Brain microvascular endothelial cell (primary cell): ENCODE data around the gene SLC24A3.
A peak's percentile ranks its signal among the peaks of the same experiment; 100 is the strongest.

Experiments used
- DNase-seq: peaks from one replicate; pipeline ENCODE4 v3.0.0-alpha.2; 2020
- H3K27ac ChIP-seq: fragments of 250-450 bp; sonication (Bioruptor Pico); 2 replicates; pipeline ENCODE4 v1.5.1; 2020; ENCODE audit warnings: mild to moderate bottlenecking, moderate library complexity
- H3K27me3 ChIP-seq: fragments of 250-450 bp; sonication (Bioruptor Pico); replicated peaks from 2 replicates; pipeline ENCODE4 v1.5.1; 2020; ENCODE audit warnings: mild to moderate bottlenecking
- H3K36me3 ChIP-seq: fragments of 250-450 bp; sonication (Bioruptor Pico); replicated peaks from 2 replicates; pipeline ENCODE4 v1.5.1; 2020; ENCODE audit warnings: mild to moderate bottlenecking
- H3K4me3 ChIP-seq: 2 replicates; pipeline ENCODE4 v1.5.1; 2011; ENCODE audit warnings: low read depth, mild to moderate bottlenecking, control low read depth, low read length, moderate library complexity
- in situ Hi-C: cut with HindIII; loops from 2 replicates; pipeline ENCODE4 v1.10.0; 2017; ENCODE audit warnings: low sequenced_read_pairs, low pct_ligation_motif_present
- TF ChIP-seq, protein P1 (sequence below): IDR thresholded peaks from 2 replicates; pipeline ENCODE4 v1.5.1; 2011; ENCODE audit warnings: low read depth, mild to moderate bottlenecking, moderate library complexity, low read length, control low read depth, inconsistent platforms; ENCODE audit errors: missing control alignments

Gene SLC24A3

GRCh38 chr20:19577692-19578091 is 365.2 kb downstream of the SLC24A3 start:
- Histone ChIP-seq H3K4me3 (no peak overlapping the region), H3K27ac (no peak overlapping the region), H3K27me3 (no peaks in the 10 kb centered on the region), H3K36me3 (no peaks in the 10 kb centered on the region)
- in situ Hi-C loops, result no loop called here
- TF ChIP-seq, protein P1, sequence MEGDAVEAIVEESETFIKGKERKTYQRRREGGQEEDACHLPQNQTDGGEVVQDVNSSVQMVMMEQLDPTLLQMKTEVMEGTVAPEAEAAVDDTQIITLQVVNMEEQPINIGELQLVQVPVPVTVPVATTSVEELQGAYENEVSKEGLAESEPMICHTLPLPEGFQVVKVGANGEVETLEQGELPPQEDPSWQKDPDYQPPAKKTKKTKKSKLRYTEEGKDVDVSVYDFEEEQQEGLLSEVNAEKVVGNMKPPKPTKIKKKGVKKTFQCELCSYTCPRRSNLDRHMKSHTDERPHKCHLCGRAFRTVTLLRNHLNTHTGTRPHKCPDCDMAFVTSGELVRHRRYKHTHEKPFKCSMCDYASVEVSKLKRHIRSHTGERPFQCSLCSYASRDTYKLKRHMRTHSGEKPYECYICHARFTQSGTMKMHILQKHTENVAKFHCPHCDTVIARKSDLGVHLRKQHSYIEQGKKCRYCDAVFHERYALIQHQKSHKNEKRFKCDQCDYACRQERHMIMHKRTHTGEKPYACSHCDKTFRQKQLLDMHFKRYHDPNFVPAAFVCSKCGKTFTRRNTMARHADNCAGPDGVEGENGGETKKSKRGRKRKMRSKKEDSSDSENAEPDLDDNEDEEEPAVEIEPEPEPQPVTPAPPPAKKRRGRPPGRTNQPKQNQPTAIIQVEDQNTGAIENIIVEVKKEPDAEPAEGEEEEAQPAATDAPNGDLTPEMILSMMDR, result no peak
- no peak for DNase-seq

DNA sequence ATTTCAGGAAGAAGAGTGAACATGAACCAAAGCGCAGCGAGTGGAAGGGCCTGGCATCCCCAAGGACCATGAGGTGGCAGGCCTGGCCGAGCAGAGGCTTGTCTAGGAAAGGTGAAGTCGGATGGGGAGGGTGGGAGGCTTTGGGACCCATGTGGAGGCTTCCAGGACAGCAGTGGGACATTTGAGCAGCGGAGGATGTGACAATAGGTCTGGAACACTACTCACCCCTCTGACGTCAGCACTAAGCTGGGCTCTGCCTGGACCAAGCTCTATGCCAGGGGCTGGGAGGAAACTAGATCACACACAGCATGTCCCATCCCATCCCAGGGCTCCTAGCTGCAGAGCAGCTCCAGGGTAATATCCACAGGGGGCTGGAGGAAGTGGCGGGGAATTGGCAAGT is 370.3 kb downstream of the SLC24A3 start:
- no peak for DNase-seq
- TF ChIP-seq, protein P1, result no peak

DNA sequence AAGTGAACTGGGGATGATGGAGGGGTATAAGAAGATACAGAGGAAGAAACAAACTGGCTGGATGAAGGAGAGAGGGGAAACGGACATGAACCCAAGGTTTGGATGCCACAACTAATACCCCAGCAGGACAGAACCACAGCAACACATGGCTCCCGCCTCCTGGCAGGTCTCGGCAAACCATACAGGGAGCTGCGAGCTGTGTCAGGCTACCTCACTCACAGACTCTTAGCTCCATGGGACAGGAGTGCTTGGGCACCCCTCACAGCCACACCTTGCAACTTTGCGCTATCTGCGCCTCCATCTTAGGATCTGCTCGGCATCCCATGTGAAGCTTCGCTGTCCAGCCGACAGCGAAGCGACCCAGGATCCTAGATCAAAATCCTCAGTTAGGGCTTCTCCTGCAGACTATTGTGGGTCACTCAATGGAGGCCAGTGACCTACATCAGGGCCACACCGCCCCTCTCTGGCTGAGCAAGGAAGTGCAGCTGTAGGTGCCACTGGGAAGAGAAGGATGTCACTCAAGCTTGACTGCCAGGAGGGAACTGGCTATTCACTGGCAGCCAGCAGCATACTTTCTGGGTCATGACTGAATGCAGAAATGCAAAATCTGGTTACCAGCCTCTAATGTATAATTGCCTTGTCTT is 371.2 kb downstream of the SLC24A3 start:
- no peaks in the 10 kb centered on the region for H3K27me3 ChIP-seq
- DNase-seq, result peak; percentile 40
- no peak overlapping the region for H3K27ac ChIP-seq
- in situ Hi-C loops, result no loop called here
- H3K36me3 ChIP-seq, result no peaks in the 10 kb centered on the region
- no peak overlapping the region for H3K4me3 ChIP-seq
- TF ChIP-seq, protein P1, result peak; percentile 73

More for the DNA sequence above, 370.3 kb downstream of the SLC24A3 start:
- Histone ChIP-seq H3K4me3 (no peak overlapping the region), H3K36me3 (no peaks in the 10 kb centered on the region), H3K27ac (no peak overlapping the region), H3K27me3 (no peaks in the 10 kb centered on the region)
- in situ Hi-C loops, result no loop called here

DNA sequence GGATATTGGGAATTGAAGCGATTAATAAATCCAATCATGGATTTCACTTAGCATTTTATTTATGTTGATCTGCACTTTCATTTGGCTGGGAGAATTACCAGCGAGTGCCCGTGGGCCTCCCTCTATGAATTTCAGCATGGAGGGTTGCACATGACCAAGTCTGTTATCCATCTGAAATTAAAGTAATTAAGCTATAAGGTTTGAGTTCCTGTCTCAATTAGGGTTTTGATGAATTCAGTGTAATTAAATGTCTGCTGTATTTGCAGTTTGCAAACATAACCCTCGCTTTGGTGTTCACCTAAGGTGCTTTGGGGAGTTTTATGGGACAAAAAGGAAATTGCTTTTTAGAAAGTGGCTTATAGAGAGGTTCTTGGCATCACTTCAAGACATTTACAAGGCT is 375.8 kb downstream of the SLC24A3 start:
- Histone ChIP-seq H3K4me3 (no peak overlapping the region), H3K27me3 (no peaks in the 10 kb centered on the region), H3K27ac (no peak overlapping the region), H3K36me3 (no peaks in the 10 kb centered on the region)
- TF ChIP-seq, protein P1, result no peak
- in situ Hi-C loops, result no loop called here
- DNase-seq, result no peak

GRCh38 chr20:19588732-19589131 is 376.3 kb downstream of the SLC24A3 start:
- Histone ChIP-seq H3K27ac (no peak overlapping the region), H3K36me3 (no peaks in the 10 kb centered on the region), H3K4me3 (no peak overlapping the region), H3K27me3 (no peaks in the 10 kb centered on the region)
- in situ Hi-C loops, result no loop called here
- no peak for DNase-seq
- TF ChIP-seq, protein P1, result no peak
